ENCODE results near the gene TRIM4. TPM values are rescaled to one million over a fixed set of nuclear protein-coding genes. Genes with fewer than 3 reads are reported as not detected.
"Not testable (repeated sequence)": the region's sequence is repeated elsewhere in the genome, so short reads cannot be mapped to it uniquely, and the experiment has no call there.

Gene TRIM4
- total RNA-seq, 1 experiment from 2014 or later: 34.0 TPM

GRCh38 chr7:99938296-99938695 is 19.0 kb upstream of the TRIM4 start:
- intact Hi-C loops (cut with micrococcal nuclease; ENCODE audit: unreplicated experiment): no loop called here
- TF ChIP-seq EZH2 (IDR thresholded peaks at IDR 0.05; ENCODE audit: low read depth) (no peak), CTCF (conservative IDR thresholded peaks at IDR 0.05) (no peak)
- H3K4me2 ChIP-seq: no peak overlapping the region
- H3K79me2 ChIP-seq (ENCODE audit: low read depth): no peaks in the 10 kb centered on the region
- H3K36me3 ChIP-seq (ENCODE audit: low read depth): no peaks in the 10 kb centered on the region
- no peaks in the 10 kb centered on the region for H3K4me1 ChIP-seq (replicated peaks; ENCODE audit: insufficient read depth)
- POLR2A ChIA-PET (ENCODE audit: unreplicated experiment): no interaction called here
- no peak overlapping the region for H2AFZ ChIP-seq
- H3K9me2 ChIP-seq (ENCODE audit: insufficient read depth): no peaks in the 10 kb centered on the region
- no peak overlapping the region for H3K4me3 ChIP-seq
- H3K27me3 ChIP-seq (ENCODE audit: insufficient read depth, low read depth): peaks cover 60% of the 10 kb centered on the region
- H3F3A ChIP-seq (ENCODE audit: insufficient read depth, low read depth): no peaks in the 10 kb centered on the region
- CTCF ChIA-PET: no interaction called here
- BruUV-seq (replicated peaks): no TSS peak
- 0 out of 2 replicates have a peak, but pooled peaks cover 12% of the 10 kb centered on the region for H3K9me3 ChIP-seq (ENCODE audit: insufficient read depth, low read depth)
- H4K20me1 ChIP-seq (ENCODE audit: insufficient read depth): no peaks in the 10 kb centered on the region
- H3K27ac ChIP-seq: no peak overlapping the region
- DNase-seq: no peak

- H3K36me3 ChIP-seq (ENCODE audit: low read depth); DNase-seq; H2AFZ ChIP-seq; H3K4me3 ChIP-seq; H3K9me2 ChIP-seq (ENCODE audit: insufficient read depth); intact Hi-C loops (cut with micrococcal nuclease; ENCODE audit: unreplicated experiment); H3F3A ChIP-seq (ENCODE audit: insufficient read depth, low read depth); BruUV-seq (replicated peaks); POLR2A ChIA-PET (ENCODE audit: unreplicated experiment); H4K20me1 ChIP-seq (ENCODE audit: insufficient read depth); H3K27ac ChIP-seq; H3K4me1 ChIP-seq (replicated peaks; ENCODE audit: insufficient read depth); H3K79me2 ChIP-seq (ENCODE audit: low read depth); H3K4me2 ChIP-seq: not testable (repeated sequence)
- CTCF ChIA-PET: interaction anchor here (0.6 kb wide), 1 partner anchor 1232 kb away, joined by 5 read pairs; no protein-coding TSS in a partner anchor
- Histone ChIP-seq H3K27me3 (ENCODE audit: insufficient read depth, low read depth) (peaks cover 65% of the 10 kb centered on the region), H3K9me3 (ENCODE audit: insufficient read depth, low read depth) (0 out of 2 replicates have a peak, but pooled peaks cover 12% of the 10 kb centered on the region)
Measured at GRCh38 chr7:99935009-99935408, 15.7 kb upstream of the TRIM4 start.

GRCh38 chr7:99930376-99930775 is 11.0 kb upstream of the TRIM4 start:
- Histone ChIP-seq H3K9me3 (ENCODE audit: insufficient read depth, low read depth) (no peaks in the 10 kb centered on the region; the same call in 1 of the 2 replicates), H3K79me2 (ENCODE audit: low read depth) (no peaks in the 10 kb centered on the region), H3K36me3 (ENCODE audit: low read depth) (no peaks in the 10 kb centered on the region), H4K20me1 (ENCODE audit: insufficient read depth) (no peaks in the 10 kb centered on the region), H2AFZ (no peak overlapping the region), H3K4me3 (no peak overlapping the region), H3K27me3 (ENCODE audit: insufficient read depth, low read depth) (peaks cover 75% of the 10 kb centered on the region), H3K4me1 (replicated peaks; ENCODE audit: insufficient read depth) (0 out of 2 replicates have a peak, but pooled peaks cover 3% of the 10 kb centered on the region), H3K9me2 (ENCODE audit: insufficient read depth) (no peaks in the 10 kb centered on the region), H3F3A (ENCODE audit: insufficient read depth, low read depth) (no peaks in the 10 kb centered on the region), H3K27ac (no peak overlapping the region), H3K4me2 (no peak overlapping the region)
- intact Hi-C loops (cut with micrococcal nuclease; ENCODE audit: unreplicated experiment): no loop called here
- TF ChIP-seq EZH2 (IDR thresholded peaks at IDR 0.05; ENCODE audit: low read depth) (no peak), CTCF (conservative IDR thresholded peaks at IDR 0.05) (no peak)
- ChIA-PET CTCF (interaction anchor here (1.0 kb wide), 1 partner anchor 17 kb away, joined by 4 read pairs; no protein-coding TSS in a partner anchor), POLR2A (ENCODE audit: unreplicated experiment) (no interaction called here)
- no peak for DNase-seq
- BruUV-seq (replicated peaks): no TSS peak

- H3F3A ChIP-seq (ENCODE audit: insufficient read depth, low read depth): no peaks in the 10 kb centered on the region
- intact Hi-C loops (cut with micrococcal nuclease; ENCODE audit: unreplicated experiment): loop anchor here (1.0 to 5.0 kb wide), 2 partner anchors 48 to 62 kb away; partner anchors contain the start of gene AZGP1
- DNase-seq: no peak
- BruUV-seq (replicated peaks): no TSS peak
- H3K4me1 ChIP-seq (replicated peaks; ENCODE audit: insufficient read depth): 0 out of 2 replicates have a peak, but pooled peaks cover 3% of the 10 kb centered on the region
- H3K9me2 ChIP-seq (ENCODE audit: insufficient read depth): no peaks in the 10 kb centered on the region
- H3K79me2 ChIP-seq (ENCODE audit: low read depth): no peaks in the 10 kb centered on the region
- peak; percentile 11; the same call in 1 of the 2 replicates for TF ChIP-seq CTCF (conservative IDR thresholded peaks at IDR 0.05)
- TF ChIP-seq EZH2 (IDR thresholded peaks at IDR 0.05; ENCODE audit: low read depth): no peak
- H3K36me3 ChIP-seq (ENCODE audit: low read depth): no peaks in the 10 kb centered on the region
- H3K27ac ChIP-seq: no peak overlapping the region
- H3K27me3 ChIP-seq (ENCODE audit: insufficient read depth, low read depth): peaks cover 68% of the 10 kb centered on the region
- H3K9me3 ChIP-seq (ENCODE audit: insufficient read depth, low read depth): no peaks in the 10 kb centered on the region; the same call in 1 of the 2 replicates
- CTCF ChIA-PET: interaction anchor here (0.5 to 1.0 kb wide), 4 partner anchors 10 to 298 kb away, joined by 3 to 5 read pairs (median 4); partner anchors contain the start of gene TRIM4
- no peak overlapping the region; the same call in 1 of the 2 replicates for H3K4me3 ChIP-seq
- POLR2A ChIA-PET (ENCODE audit: unreplicated experiment): interaction anchor here (0.5 to 0.7 kb wide), 3 partner anchors 10 to 168 kb away, joined by 3 read pairs; partner anchors contain the start of gene TRIM4
- no peaks in the 10 kb centered on the region for H4K20me1 ChIP-seq (ENCODE audit: insufficient read depth)
- peak overlapping the region; percentile 64; the same call in 1 of the 2 replicates for H2AFZ ChIP-seq
- peak overlapping the region; percentile 76 for H3K4me2 ChIP-seq
Measured at GRCh38 chr7:99929730-99930053, 10.4 kb upstream of the TRIM4 start.
